DND-41 (cell line): Measurements from ENCODE around the gene STK24.

Experiments used
- EZH2 ChIP-seq: IDR thresholded peaks from 3 replicates; pipeline ENCODE4 v1.6.1; 2012; ENCODE audit warnings: borderline replicate concordance, low read depth, mild to moderate bottlenecking, moderate library complexity, low read length, inconsistent platforms; ENCODE audit not compliant: severe bottlenecking
- TF ChIP-seq, protein P1 (sequence below): IDR thresholded peaks from 2 replicates; pipeline ENCODE4 v1.5.1; 2012; ENCODE audit warnings: borderline replicate concordance, low read length, moderate library complexity, mild to moderate bottlenecking; ENCODE audit not compliant: poor library complexity, severe bottlenecking; ENCODE audit errors: extremely low read depth

DNA sequence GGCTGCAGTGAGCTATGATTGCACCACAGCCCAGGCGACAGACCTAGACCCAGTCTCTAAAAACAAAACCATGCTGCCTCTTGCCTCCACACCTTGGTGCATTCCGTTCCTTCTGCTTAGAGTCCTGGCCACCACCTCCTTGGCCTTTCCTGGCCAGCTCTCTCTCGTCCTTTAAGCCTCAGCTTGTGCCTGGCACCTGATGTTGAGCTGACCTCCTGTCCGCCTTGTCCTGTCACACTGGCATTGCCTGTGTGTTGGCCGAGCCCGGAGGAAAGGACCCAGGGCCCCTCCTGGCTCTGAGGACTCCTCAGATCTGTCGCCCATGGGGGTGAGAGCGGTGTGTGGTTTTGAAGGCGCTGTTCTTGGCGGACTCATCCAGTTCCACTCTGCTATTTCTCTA is 143.3 kb downstream of the STK24 start:
- TF ChIP-seq EZH2, result no peak
- TF ChIP-seq, protein P1, sequence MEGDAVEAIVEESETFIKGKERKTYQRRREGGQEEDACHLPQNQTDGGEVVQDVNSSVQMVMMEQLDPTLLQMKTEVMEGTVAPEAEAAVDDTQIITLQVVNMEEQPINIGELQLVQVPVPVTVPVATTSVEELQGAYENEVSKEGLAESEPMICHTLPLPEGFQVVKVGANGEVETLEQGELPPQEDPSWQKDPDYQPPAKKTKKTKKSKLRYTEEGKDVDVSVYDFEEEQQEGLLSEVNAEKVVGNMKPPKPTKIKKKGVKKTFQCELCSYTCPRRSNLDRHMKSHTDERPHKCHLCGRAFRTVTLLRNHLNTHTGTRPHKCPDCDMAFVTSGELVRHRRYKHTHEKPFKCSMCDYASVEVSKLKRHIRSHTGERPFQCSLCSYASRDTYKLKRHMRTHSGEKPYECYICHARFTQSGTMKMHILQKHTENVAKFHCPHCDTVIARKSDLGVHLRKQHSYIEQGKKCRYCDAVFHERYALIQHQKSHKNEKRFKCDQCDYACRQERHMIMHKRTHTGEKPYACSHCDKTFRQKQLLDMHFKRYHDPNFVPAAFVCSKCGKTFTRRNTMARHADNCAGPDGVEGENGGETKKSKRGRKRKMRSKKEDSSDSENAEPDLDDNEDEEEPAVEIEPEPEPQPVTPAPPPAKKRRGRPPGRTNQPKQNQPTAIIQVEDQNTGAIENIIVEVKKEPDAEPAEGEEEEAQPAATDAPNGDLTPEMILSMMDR, result no peak
